Erythroblast (primary cell): ENCODE measurements around the gene ROBO4.

Experiments used
- GATA1 ChIP-seq: IDR thresholded peaks from 2 replicates; pipeline ENCODE4 v1.6.1; 2011; ENCODE audit warnings: low read depth, mild to moderate bottlenecking, control low read depth, low read length, moderate library complexity
- POLR2A ChIP-seq: IDR thresholded peaks from 2 replicates; pipeline ENCODE4 v1.6.1; 2011; ENCODE audit warnings: mild to moderate bottlenecking, low read length

DNA sequence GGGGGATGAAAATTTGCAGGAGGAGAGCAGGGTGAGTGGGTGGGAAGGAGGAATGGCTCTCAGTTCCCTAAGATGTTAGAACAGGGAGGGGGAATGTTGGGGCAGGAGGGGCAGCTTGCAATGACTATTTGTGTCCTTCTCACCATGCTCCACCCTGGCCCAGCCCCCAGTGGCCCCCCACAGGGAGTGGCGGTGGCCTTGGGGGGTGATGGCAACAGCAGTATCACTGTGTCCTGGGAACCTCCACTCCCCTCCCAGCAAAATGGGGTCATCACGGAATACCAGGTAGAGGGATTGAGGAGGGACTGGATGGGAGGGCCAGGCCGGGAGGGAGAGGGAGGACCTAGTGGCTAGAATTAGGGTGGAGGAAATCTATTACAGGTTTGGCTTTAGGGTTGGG lies 22.3 kb downstream of the ROBO4 start:
- TF ChIP-seq POLR2A (no peak), GATA1 (no peak)
